H1 (cell line): ENCODE results near the gene OGDHL. TPM values are rescaled to one million over a fixed set of nuclear protein-coding genes. Genes with fewer than 3 reads are reported as not detected.

ENCODE experiments used
- CTCF ChIA-PET: fragments of 300-600 bp; sonication (Branson Sonifier 250); formaldehyde crosslinking; loops from one replicate; lab custom pipeline; 2021; ENCODE audit not compliant: partially characterized antibody; lab: Charles Lee
- POLR2A ChIA-PET: fragments of 300-600 bp; sonication (Branson Sonifier 250); formaldehyde crosslinking; loops from one replicate; lab custom pipeline; 2021; ENCODE audit warnings: inconsistent platforms; ENCODE audit not compliant: partially characterized antibody; lab: Charles Lee
- DNase-seq, 2 experiments: peaks; one replicate each; pipeline versions ENCODE4 v3.0.0 to v3.0.0-alpha.2; 2010 to 2022; ENCODE audit warnings: low spot score in 2 of 2, low read depth in 1 of 2, mixed read lengths in 1 of 2
- FAIRE-seq: peaks from 2 replicates; lab custom pipeline; 2011; peaks lifted over from hg19 to GRCh38; lab: Jason Lieb, UNC
- H2AFZ ChIP-seq: 2 replicates; pipeline ENCODE4 v1.8.1; 2012; ENCODE audit warnings: low read length, inconsistent platforms
- H2AK5ac ChIP-seq: 2 replicates; pipeline ENCODE4 v1.6.1; 2013; ENCODE audit warnings: low read depth, low read length
- H2BK120ac ChIP-seq: replicated peaks from 2 replicates; pipeline ENCODE3; 2013; ENCODE audit warnings: low read depth, low read length, inconsistent platforms
- H2BK12ac ChIP-seq: 2 replicates; pipeline ENCODE4 v1.6.1; 2013; ENCODE audit warnings: low read depth, low read length
- H2BK15ac ChIP-seq: 2 replicates; pipeline ENCODE4 v1.6.1; 2013; ENCODE audit warnings: low read length
- H2BK20ac ChIP-seq: 2 replicates; pipeline ENCODE4 v1.6.1; 2013; ENCODE audit warnings: low read length
- H2BK5ac ChIP-seq: 2 replicates; pipeline ENCODE4 v1.6.1; 2013; ENCODE audit warnings: low read depth, low read length
- H3K14ac ChIP-seq: 2 replicates; pipeline ENCODE4 v1.6.1; 2013; ENCODE audit warnings: inconsistent platforms; ENCODE audit not compliant: insufficient read length
- H3K18ac ChIP-seq: 2 replicates; pipeline ENCODE4 v1.6.1; 2013; ENCODE audit warnings: low read length; ENCODE audit errors: extremely low read depth
- H3K23ac ChIP-seq: 2 replicates; pipeline ENCODE4 v1.6.1; 2013; ENCODE audit warnings: inconsistent platforms; ENCODE audit not compliant: insufficient read length
- H3K23me2 ChIP-seq: 2 replicates; pipeline ENCODE4 v1.6.1; 2013; ENCODE audit warnings: low read depth, low read length
- H3K27ac ChIP-seq: 2 replicates; pipeline ENCODE4 v1.6.1; 2011; ENCODE audit warnings: low read depth, low read length, inconsistent platforms
- H3K27me3 ChIP-seq, 4 experiments: replicated peaks in 1 of 4; 1 replicate in 1 of 4; 2 replicates in 3 of 4; pipeline versions ENCODE4 v1.6.1 to v1.8.1; 2011 to 2013; ENCODE audit warnings: low read length in 3 of 4, mild to moderate bottlenecking in 3 of 4, inconsistent platforms in 2 of 4, mixed read lengths in 2 of 4, moderate library complexity in 1 of 4; ENCODE audit not compliant: control insufficient read depth in 3 of 4, insufficient read depth in 3 of 4; ENCODE audit errors: extremely low read depth in 1 of 4
- H3K36me3 ChIP-seq, 4 experiments: 2 replicates each; pipeline versions ENCODE4 v1.6.1 to v1.8.1; 2011 to 2013; ENCODE audit warnings: mild to moderate bottlenecking in 4 of 4, low read length in 3 of 4, moderate library complexity in 2 of 4, control low read depth in 1 of 4, inconsistent platforms in 1 of 4; ENCODE audit not compliant: insufficient read depth in 4 of 4, control insufficient read depth in 2 of 4
- H3K4ac ChIP-seq: replicated peaks from 2 replicates; pipeline ENCODE3; 2013; ENCODE audit warnings: low read length, low read depth, mixed read lengths, inconsistent platforms; ENCODE audit not compliant: insufficient read length
- H3K4me1 ChIP-seq, 4 experiments: replicated peaks in 1 of 4; 1 replicate in 1 of 4; 2 replicates in 3 of 4; pipeline versions ENCODE4 v1.6.1 to v1.8.1; 2011 to 2013; ENCODE audit warnings: low read length in 3 of 4, inconsistent platforms in 2 of 4, mixed read lengths in 1 of 4; ENCODE audit not compliant: insufficient read depth in 4 of 4, control insufficient read depth in 3 of 4
- H3K4me2 ChIP-seq, 2 experiments: 2 replicates each; pipeline versions ENCODE4 v1.6.1 to v1.8.1; 2011 to 2013; ENCODE audit warnings: low read depth in 2 of 2, low read length in 2 of 2, control low read depth in 1 of 2, inconsistent platforms in 1 of 2, mild to moderate bottlenecking in 1 of 2; ENCODE audit not compliant: insufficient read depth in 1 of 2
- H3K4me3 ChIP-seq, 4 experiments: fragments of 200-600, 300-600 bp in 1 of 4; sonication (generic), shearing (Covaris generic), sonication (Bioruptor Twin) in 1 of 4; 2 replicates each; pipeline versions ENCODE4 v1.5.1 to v1.8.1; 2011 to 2016; ENCODE audit warnings: low read length in 4 of 4, low read depth in 3 of 4, control low read depth in 2 of 4, inconsistent platforms in 2 of 4, mild to moderate bottlenecking in 2 of 4, mixed read lengths in 1 of 4, moderate library complexity in 1 of 4; ENCODE audit not compliant: insufficient read depth in 2 of 4; ENCODE audit errors: extremely low read depth in 1 of 4
- H3K56ac ChIP-seq: replicated peaks from 2 replicates; pipeline ENCODE3; 2013; ENCODE audit warnings: low read depth, mild to moderate bottlenecking, mixed read lengths, low read length, inconsistent platforms; ENCODE audit not compliant: insufficient read length
- H3K79me1 ChIP-seq: 2 replicates; pipeline ENCODE4 v1.6.1; 2013; ENCODE audit warnings: low read depth, low read length, control low read depth
- H3K79me2 ChIP-seq, 2 experiments: 2 replicates each; pipeline versions ENCODE4 v1.6.1 to v1.8.1; 2012 to 2013; ENCODE audit warnings: low read length in 2 of 2, mild to moderate bottlenecking in 2 of 2, inconsistent platforms in 1 of 2; ENCODE audit not compliant: insufficient read depth in 2 of 2, control insufficient read depth in 1 of 2
- H3K9ac ChIP-seq, 4 experiments: replicated peaks in 1 of 4; 1 replicate in 1 of 4; 2 replicates in 3 of 4; pipeline versions ENCODE4 v1.6.1 to v1.8.1; 2011 to 2013; ENCODE audit warnings: low read depth in 3 of 4, low read length in 3 of 4, control low read depth in 2 of 4, mild to moderate bottlenecking in 2 of 4, moderate library complexity in 2 of 4, inconsistent platforms in 1 of 4; ENCODE audit errors: extremely low read depth in 1 of 4
- H3K9me3 ChIP-seq, 2 experiments: 2 replicates each; pipeline versions ENCODE4 v1.6.1 to v1.8.1; 2012 to 2013; ENCODE audit warnings: mild to moderate bottlenecking in 2 of 2, moderate library complexity in 2 of 2, control low read depth in 1 of 2, inconsistent platforms in 1 of 2, low read depth in 1 of 2, low read length in 1 of 2, mixed read lengths in 1 of 2; ENCODE audit not compliant: insufficient read depth in 2 of 2
- H4K20me1 ChIP-seq, 2 experiments: replicated peaks in 1 of 2; 2 replicates each; pipeline versions ENCODE3 to v1.8.1; 2011 to 2013; ENCODE audit warnings: inconsistent platforms in 2 of 2, low read length in 2 of 2, mild to moderate bottlenecking in 1 of 2; ENCODE audit not compliant: insufficient read depth in 2 of 2, control insufficient read depth in 1 of 2
- H4K5ac ChIP-seq: 2 replicates; pipeline ENCODE4 v1.6.1; 2013; ENCODE audit warnings: low read length, low read depth, mixed read lengths, inconsistent platforms; ENCODE audit not compliant: insufficient read length
- H4K8ac ChIP-seq: 2 replicates; pipeline ENCODE4 v1.8.0; 2013; ENCODE audit warnings: mild to moderate bottlenecking, moderate library complexity, low read length, inconsistent platforms; ENCODE audit not compliant: insufficient read depth; ENCODE audit errors: extremely low read depth
- H4K91ac ChIP-seq: replicated peaks from 2 replicates; pipeline ENCODE3; 2013; ENCODE audit warnings: low read length, mixed read lengths, inconsistent platforms; ENCODE audit not compliant: insufficient read length
- EP300 ChIP-seq, 2 experiments: IDR thresholded peaks; 1 replicate in 1 of 2; 2 replicates in 1 of 2; pipeline ENCODE4 v1.6.1; 2011 to 2012; ENCODE audit warnings: low read depth in 2 of 2, low read length in 2 of 2, mild to moderate bottlenecking in 2 of 2, borderline replicate concordance in 1 of 2, inconsistent platforms in 1 of 2, moderate library complexity in 1 of 2
- JUND ChIP-seq: IDR thresholded peaks from 2 replicates; pipeline ENCODE4 v1.6.1; 2011; ENCODE audit warnings: mild to moderate bottlenecking, improper control_type of control experiment, low read length
- POLR2AphosphoS5 ChIP-seq: IDR thresholded peaks from 2 replicates; pipeline ENCODE4 v1.6.1; 2011; ENCODE audit warnings: low read depth, low read length
- SIN3A ChIP-seq, 2 experiments: IDR thresholded peaks in 1 of 2; conservative IDR thresholded peaks in 1 of 2; 2 replicates each; pipeline ENCODE4 v1.6.1; 2011 to 2012; ENCODE audit warnings: low read length in 2 of 2, improper control_type of control experiment in 1 of 2, low read depth in 1 of 2, mild to moderate bottlenecking in 1 of 2
- SRF ChIP-seq: IDR thresholded peaks from 2 replicates; pipeline ENCODE4 v1.6.1; 2011; ENCODE audit warnings: mild to moderate bottlenecking, low read depth, low read length, moderate library complexity
- TCF12 ChIP-seq: IDR thresholded peaks from 2 replicates; pipeline ENCODE4 v1.6.1; 2011; ENCODE audit warnings: low read depth, mild to moderate bottlenecking, low read length
- TEAD4 ChIP-seq: IDR thresholded peaks from 2 replicates; pipeline ENCODE4 v1.6.1; 2012; ENCODE audit warnings: low read depth, low read length, inconsistent platforms, mixed read lengths
- ZNF274 ChIP-seq: IDR thresholded peaks from 2 replicates; pipeline ENCODE4 v1.7.0; 2012; ENCODE audit warnings: low read length, borderline replicate concordance; ENCODE audit errors: extremely low read depth
- whole genome bisulfite sequencing, 2 experiments: shearing (Covaris generic) in 1 of 2; methylation state at CpG; one replicate each; pipeline versions ENCODE4 v1.1.6 to v1.1.7; 2013 to 2015; ENCODE audit warnings: low lambda C conversion rate in 2 of 2, mixed read lengths in 2 of 2, inconsistent platforms in 1 of 2, low coverage in 1 of 2, missing lambda C conversion rate in 1 of 2; ENCODE audit not compliant: insufficient replicate concordance in 2 of 2, insufficient coverage in 1 of 2, insufficient read length in 1 of 2; ENCODE audit errors: extremely low coverage in 1 of 2, missing lambda C conversion rate in 1 of 2; 5-methylcytosine and 5-hydroxymethylcytosine counted together
- polyA plus RNA-seq, 7 experiments: library from polyadenylated mRNA; depleted of rRNA in 3 of 7; stranded (reverse) in 5 of 7; unstranded in 2 of 7; fragments of >200 nt in 5 of 7; fragments of 200-250 nt in 2 of 7; gene quantifications; 1 replicate in 5 of 7; 2 replicates in 1 of 7; 4 replicates in 1 of 7; pipeline versions ENCODE4 v1.2.1 to v1.2.3, GENCODE V29; 2011 to 2013; ENCODE audit warnings: missing spikeins in 2 of 7, mixed read lengths in 2 of 7
- total RNA-seq: library from RNA; stranded (reverse); fragmentation: NEBNext Ultra II Directional; extraction: Animal tissue kit (Norgen Biotek cat#: 25700); gene quantifications from 2 replicates; pipeline ENCODE4 v1.2.1, GENCODE V29; 2021
- TF ChIP-seq, protein P1 (sequence below): IDR thresholded peaks from 2 replicates; pipeline ENCODE4 v1.6.1; 2011; ENCODE audit warnings: low read length, improper control_type of control experiment

Gene OGDHL
- total and polyA plus RNA-seq, 2 of the 8 experiments (the other 6 are each of a cell fraction or from before 2014, with no cell fraction given): 16.1 to 16.6 TPM

GRCh38 chr10:49778197-49778596, 16.1 kb upstream of the OGDHL start:
- Histone ChIP-seq H3K4me1 (no peaks in the 10 kb centered on the region), H2BK15ac (no peak overlapping the region), H4K5ac (no peak overlapping the region), H2BK20ac (no peak overlapping the region), H3K4me2 (no peak overlapping the region), H2BK5ac (no peak overlapping the region), H3K23me2 (no peaks in the 10 kb centered on the region), H3K27me3 (no peaks in the 10 kb centered on the region), H3K79me1 (no peaks in the 10 kb centered on the region), H3K4ac (no peak overlapping the region), H4K20me1 (peaks cover 0 to 2% of the 10 kb centered on the region in 2 experiments), H3K27ac (no peak overlapping the region), H3K56ac (no peak overlapping the region), H3K4me3 (no peak overlapping the region), H3K36me3 (no peaks in the 10 kb centered on the region), H2AFZ (no peak overlapping the region), H4K91ac (no peak overlapping the region), H4K8ac (no peak overlapping the region), H3K9ac (no peak overlapping the region), H3K18ac (no peak overlapping the region), H3K79me2 (no peaks in the 10 kb centered on the region), H2BK12ac (no peak overlapping the region), H3K9me3 (no peaks in the 10 kb centered on the region), H3K23ac (no peak overlapping the region), H2BK120ac (no peak overlapping the region), H2AK5ac (no peak overlapping the region), H3K14ac (no peak overlapping the region)
- ChIA-PET POLR2A (no interaction called here), CTCF (no interaction called here)
- DNase-seq: no peak
- no peak for FAIRE-seq
- 81% methylated on average over 3 of the region's 3 CpGs; no CpG with 5 or more reads in 1 of the 2 experiments for WGBS, 2 experiments
- TF ChIP-seq, protein P1, sequence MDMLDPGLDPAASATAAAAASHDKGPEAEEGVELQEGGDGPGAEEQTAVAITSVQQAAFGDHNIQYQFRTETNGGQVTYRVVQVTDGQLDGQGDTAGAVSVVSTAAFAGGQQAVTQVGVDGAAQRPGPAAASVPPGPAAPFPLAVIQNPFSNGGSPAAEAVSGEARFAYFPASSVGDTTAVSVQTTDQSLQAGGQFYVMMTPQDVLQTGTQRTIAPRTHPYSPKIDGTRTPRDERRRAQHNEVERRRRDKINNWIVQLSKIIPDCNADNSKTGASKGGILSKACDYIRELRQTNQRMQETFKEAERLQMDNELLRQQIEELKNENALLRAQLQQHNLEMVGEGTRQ: no peak
- no peak for TF ChIP-seq EP300 (IDR thresholded peaks at IDR 0.05; ENCODE audit: borderline replicate concordance in 1 of 2, low read depth in 2 of 2, low read length in 2 of 2)
- no peak for TF ChIP-seq ZNF274
- TF ChIP-seq POLR2AphosphoS5: no peak
- no peak for TF ChIP-seq SIN3A (conservative IDR thresholded peaks at IDR 0.05 in 1 of 2, IDR thresholded peaks at IDR 0.05 in 1 of 2; ENCODE audit: low read depth in 1 of 2, low read length in 2 of 2)
- no peak for TF ChIP-seq SRF
- TF ChIP-seq TEAD4: no peak
- no peak for TF ChIP-seq JUND
- TF ChIP-seq TCF12: no peak
